DOHH2 (cell line): ENCODE results near the gene FUS.

Source experiments
- CTCF ChIP-seq: fragments of 200-600 bp; sonication (generic); IDR thresholded peaks from one replicate; pipeline ENCODE4 v1.5.1; 2014; ENCODE audit warnings: antibody characterized with exemption, mild to moderate bottlenecking, low read depth, low read length; ENCODE audit not compliant: poor library complexity, severe bottlenecking
- EZH2phosphoT487 ChIP-seq: fragments of 200-600 bp; sonication (generic); IDR thresholded peaks from 2 replicates; pipeline ENCODE4 v1.6.1; 2017; ENCODE audit warnings: borderline replicate concordance, mild to moderate bottlenecking, antibody characterized with exemption, low read length, moderate library complexity, mixed read lengths

- TF ChIP-seq CTCF (no peak), EZH2phosphoT487 (no peak)
Observed at GRCh38 chr16:31168848-31169247, 11.1 kb upstream of the FUS start.
